ENCODE results near the gene HS3ST5.

Gene HS3ST5, protein sequence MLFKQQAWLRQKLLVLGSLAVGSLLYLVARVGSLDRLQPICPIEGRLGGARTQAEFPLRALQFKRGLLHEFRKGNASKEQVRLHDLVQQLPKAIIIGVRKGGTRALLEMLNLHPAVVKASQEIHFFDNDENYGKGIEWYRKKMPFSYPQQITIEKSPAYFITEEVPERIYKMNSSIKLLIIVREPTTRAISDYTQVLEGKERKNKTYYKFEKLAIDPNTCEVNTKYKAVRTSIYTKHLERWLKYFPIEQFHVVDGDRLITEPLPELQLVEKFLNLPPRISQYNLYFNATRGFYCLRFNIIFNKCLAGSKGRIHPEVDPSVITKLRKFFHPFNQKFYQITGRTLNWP

DNA sequence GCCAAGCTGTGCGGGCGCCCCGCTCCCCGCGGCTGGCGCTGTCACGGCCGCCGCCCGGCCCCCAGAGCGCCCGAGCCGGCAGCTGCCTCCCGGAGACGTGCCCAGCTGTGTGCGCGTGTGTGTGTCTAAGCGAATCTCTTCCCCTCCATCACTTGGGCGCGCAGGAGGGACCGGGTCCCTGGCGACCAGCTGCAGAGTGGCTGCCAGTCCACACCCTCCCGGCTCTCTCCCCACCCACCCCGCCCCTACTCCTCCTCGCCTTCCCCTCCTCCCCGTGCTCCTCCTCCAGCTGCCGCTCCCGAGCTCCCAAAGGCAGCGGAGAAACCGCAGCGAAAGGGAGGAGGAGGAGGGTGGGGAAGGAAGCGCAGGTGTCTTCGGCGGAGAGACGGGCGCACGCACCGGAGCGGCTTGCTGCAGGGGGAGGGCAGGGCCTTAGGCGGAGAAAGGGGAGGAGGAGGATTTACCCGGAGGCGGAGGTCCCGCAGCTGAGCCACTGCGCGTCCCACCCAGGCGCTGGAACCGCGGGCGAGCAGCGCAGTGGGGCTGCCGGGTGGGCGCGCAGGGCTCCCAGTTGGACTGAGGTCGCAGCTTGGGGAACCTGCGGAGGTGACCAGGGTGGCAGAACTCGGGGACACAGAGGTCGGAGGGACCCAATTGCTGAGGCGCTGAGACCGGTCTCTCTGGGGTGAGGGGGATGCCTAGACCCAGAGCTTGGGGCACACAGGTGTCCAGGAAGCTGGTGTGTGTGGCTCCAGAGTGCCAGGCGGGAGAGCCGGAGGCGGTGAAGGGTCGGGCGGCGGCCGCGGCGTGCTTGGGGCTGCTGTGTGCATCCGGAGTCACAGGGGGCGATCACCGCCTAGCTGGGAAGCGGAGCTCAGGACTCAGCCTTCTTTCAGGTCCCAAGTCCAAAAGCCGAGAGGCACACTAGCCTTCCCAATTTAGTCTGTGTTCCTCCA is at the start of gene HS3ST5:
Gene HS3ST5 (minus strand): TSS at position 198 of the 956 bp plus-strand sequence. CDS start 280,178 bp downstream, outside the sequence.
- DNase-seq: peak; percentile 68

- no peak for DNase-seq
These were observed 47.4 kb upstream of the HS3ST5 start for GRCh38 chr6:114390176-114390575.

DNA sequence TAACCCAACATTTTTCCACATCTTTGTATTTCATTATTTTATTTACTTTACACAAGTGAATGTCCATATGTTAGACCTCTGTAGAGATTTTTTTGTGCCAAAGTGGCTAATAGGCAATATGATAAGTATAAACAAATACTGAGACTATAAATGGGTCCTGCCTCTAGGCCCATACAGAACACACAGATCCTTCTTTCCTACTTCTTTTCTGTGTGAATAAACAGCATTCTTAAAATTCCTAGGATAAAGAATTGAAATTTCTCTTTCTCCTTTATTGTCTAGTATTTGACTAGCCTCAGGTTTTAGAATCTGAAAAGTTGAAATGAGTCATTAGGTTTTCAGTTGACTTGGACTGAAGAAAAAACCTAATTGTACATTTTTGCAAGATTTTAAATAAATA is 46.3 kb upstream of the HS3ST5 start:
- DNase-seq: no peak

GRCh38 chr6:114382406-114382805 is 39.6 kb upstream of the HS3ST5 start:
- DNase-seq: no peak

GRCh38 chr6:114377881-114378280 is 35.1 kb upstream of the HS3ST5 start:
- DNase-seq: no peak

DNA sequence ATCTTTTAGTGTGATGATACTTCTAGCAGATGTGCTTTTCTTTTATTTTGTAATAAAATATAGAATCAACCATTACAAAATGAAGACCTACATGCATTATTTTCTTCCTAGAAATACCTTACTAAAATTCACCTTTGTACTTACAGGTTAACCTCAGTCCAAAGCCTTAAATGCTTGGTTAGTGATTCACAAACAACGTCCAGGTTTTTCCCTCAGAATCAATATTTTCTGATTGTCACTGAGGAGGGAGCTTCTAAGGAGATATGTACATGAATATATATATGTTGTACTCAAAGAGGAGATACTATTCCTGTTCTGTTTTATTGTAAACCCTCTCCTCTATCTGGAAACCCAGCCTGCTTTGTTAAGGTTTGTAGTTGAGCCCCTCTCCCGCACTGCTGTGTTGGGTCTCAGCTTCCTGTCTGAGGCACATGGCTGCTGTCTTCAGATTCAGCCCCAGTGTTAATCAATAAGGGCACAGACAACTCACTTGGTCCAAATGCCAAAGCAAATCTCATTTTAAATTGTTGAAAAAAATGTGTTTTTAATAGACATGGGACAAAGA is 33.9 kb upstream of the HS3ST5 start:
- DNase-seq: no peak

- DNase-seq: no peak
These were observed 32.8 kb upstream of the HS3ST5 start for GRCh38 chr6:114375541-114376192.

DNA sequence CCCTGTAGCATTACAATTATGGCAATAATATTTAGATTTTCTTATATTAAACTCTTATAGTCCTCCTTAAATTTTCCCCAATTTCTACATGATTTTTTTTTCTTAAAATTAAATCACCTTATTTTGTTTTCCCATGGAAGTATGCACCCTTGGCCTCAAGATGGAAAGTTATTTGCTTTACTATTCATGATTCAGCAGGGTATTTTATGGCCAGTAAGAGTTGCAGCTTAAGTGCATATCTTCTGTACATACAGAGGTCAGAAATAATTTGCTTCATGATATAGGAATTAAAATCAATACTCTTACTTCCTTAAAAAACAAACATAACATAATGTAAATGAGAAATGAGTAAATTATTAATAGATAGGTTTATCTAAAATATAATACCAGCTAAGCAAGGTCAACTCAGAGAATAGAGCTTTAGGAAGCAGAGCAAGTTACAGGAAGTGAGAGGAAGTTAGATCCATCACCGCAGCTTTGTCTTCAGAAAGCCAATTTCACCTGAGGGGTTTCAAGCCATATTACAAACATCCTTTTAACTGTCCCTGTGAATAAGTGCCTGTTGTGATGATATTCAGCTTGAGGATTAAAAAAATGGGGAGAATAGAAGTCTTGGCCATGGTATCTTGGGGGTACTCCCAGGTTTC is 24.6 kb upstream of the HS3ST5 start:
- DNase-seq: no peak

DNA sequence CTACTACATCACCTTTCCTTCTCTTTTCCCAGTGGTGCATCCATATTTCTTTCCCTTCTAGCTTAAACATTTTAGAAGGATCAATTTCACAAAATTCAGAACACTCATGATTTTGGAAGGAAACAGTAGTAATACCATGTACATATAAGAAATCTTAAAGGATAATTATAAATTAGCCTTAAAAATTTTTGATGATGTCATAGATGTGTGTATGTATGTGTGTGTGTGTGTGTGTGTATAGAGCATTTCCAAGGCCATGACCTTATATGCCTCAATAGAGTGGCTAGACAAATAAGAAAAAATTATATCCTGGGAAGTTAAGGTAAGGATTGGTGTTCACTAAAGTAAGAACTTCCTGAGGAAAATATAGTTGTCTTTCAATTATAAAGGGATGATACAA is 24.1 kb upstream of the HS3ST5 start:
- no peak for DNase-seq

- no peak for DNase-seq
These were observed 21.5 kb upstream of the HS3ST5 start for GRCh38 chr6:114364301-114364700.

- no peak for DNase-seq
These were observed 20.1 kb upstream of the HS3ST5 start for GRCh38 chr6:114362957-114363356.

DNA sequence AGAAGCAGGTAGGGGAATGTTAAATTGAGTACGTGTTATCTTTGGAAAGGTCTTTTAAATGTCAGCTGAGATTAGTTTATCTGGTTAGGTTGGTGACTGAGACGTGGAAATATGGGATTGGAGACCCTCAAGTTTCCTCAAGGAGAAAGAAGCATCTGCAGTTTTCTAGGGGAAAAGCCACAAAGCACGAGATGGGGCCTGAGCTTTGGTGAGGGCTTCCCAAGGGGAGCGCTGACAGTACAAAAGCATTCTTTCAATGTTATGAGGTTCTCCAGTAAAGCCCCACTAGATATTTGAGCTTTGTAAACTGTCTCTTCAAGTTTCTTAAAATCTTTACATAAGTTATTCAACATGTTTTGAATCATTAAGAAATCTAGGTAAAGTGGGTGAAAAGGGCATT is 19.6 kb upstream of the HS3ST5 start:
- no peak for DNase-seq

GRCh38 chr6:114361036-114361435 is 18.2 kb upstream of the HS3ST5 start:
- no peak for DNase-seq

- DNase-seq: no peak
These were observed 12.5 kb upstream of the HS3ST5 start for GRCh38 chr6:114355300-114355699.

GRCh38 chr6:114354482-114354881 is 11.7 kb upstream of the HS3ST5 start:
- DNase-seq: no peak

- no peak for DNase-seq
These were observed 3.6 kb upstream of the HS3ST5 start for GRCh38 chr6:114346451-114346850.

- no peak for DNase-seq
These were observed 2.1 kb upstream of the HS3ST5 start for GRCh38 chr6:114344971-114345275.

DNA sequence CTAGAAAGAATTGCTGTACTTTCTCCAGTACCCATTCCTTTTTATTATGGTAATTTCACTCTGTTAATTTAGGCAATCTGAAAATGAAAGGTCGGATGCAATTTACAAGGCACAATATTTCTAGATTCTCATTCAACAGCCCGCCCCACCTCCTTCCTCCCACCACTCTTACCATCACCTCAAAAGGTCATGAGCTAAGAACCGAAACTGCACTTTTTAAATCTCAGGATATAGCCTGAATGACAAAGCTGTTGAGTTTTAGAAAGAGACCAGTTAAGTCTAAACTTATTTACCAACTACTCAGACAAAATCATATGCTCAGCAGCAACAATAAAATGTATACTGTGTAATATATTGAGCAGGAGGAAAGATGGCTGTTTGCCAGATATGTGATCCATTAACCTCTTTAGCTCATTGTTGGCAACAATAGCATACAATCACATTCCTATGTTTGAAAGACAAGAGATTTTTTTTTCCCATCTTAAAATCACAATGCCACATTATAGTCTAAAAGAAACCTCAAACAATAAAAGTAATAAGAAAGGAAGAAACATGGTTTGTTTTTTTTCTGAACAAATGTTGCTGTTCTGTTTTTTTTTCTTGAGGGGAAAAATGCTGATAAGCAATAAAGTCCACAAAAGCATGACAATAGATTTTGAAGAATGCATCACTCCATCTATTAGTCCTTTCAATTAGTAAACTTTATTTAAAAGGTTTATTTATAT is 1.6 kb upstream of the HS3ST5 start:
- peak; percentile 23 for DNase-seq

- DNase-seq: no peak
These were observed 940 bp upstream of the HS3ST5 start for GRCh38 chr6:114343782-114344144.

- peak; percentile 25 for DNase-seq
These were observed 567 bp downstream of the HS3ST5 start for GRCh38 chr6:114342086-114342825.

- DNase-seq: no peak
These were observed 3.1 kb downstream of the HS3ST5 start for GRCh38 chr6:114339706-114340105.

All from NCI-H1105 (cell line).